Suprapubic skin (tissue), 4 donors: Measurements from ENCODE around the gene SPRED2. TPM values are rescaled to one million over a fixed set of nuclear protein-coding genes. Genes with fewer than 3 reads are reported as not detected.

ENCODE experiments used
- DNase-seq, 2 donors: peaks; one replicate each; pipeline ENCODE4 v3.0.0-alpha.2; 2019; ENCODE audit warnings: low spot score in 2 of 2
- H3K27ac ChIP-seq: fragments of 200-600 bp; sonication (generic); one replicate; pipeline ENCODE4 v1.5.1; 2019
- H3K27me3 ChIP-seq: fragments of 200-600 bp; sonication (generic); one replicate; pipeline ENCODE4 v1.5.1; 2019
- H3K36me3 ChIP-seq: fragments of 200-600 bp; sonication (generic); one replicate; pipeline ENCODE4 v1.5.1; 2019
- H3K4me1 ChIP-seq: fragments of 200-600 bp; sonication (generic); one replicate; pipeline ENCODE4 v1.5.1; 2019
- H3K4me3 ChIP-seq: fragments of 200-600 bp; sonication (generic); one replicate; pipeline ENCODE4 v1.5.1; 2019; ENCODE audit warnings: mild to moderate bottlenecking
- H3K9me3 ChIP-seq: fragments of 200-600 bp; sonication (generic); one replicate; pipeline ENCODE4 v1.5.1; 2019
- CTCF ChIP-seq, 2 donors: fragments of 200-600 bp in 1 of 2; fragments of 450-650 bp in 1 of 2; sonication (generic) in 1 of 2; IDR thresholded peaks; one replicate each; pipeline ENCODE4 v1.5.1; 2016 to 2019; ENCODE audit warnings: antibody characterized with exemption in 2 of 2, mild to moderate bottlenecking in 1 of 2, moderate library complexity in 1 of 2
- EP300 ChIP-seq: sonication (generic); formaldehyde crosslinking; IDR thresholded peaks from one replicate; pipeline ENCODE4 v1.6.1; 2017; ENCODE audit warnings: antibody characterized with exemption
- POLR2A ChIP-seq, 2 donors: fragments of 450-650 bp; IDR thresholded peaks; one replicate each; pipeline ENCODE4 v1.6.1; 2017; ENCODE audit warnings: antibody characterized with exemption in 2 of 2, mild to moderate bottlenecking in 2 of 2, moderate library complexity in 2 of 2
- POLR2AphosphoS5 ChIP-seq, 3 donors: sonication (generic); formaldehyde crosslinking; IDR thresholded peaks; one replicate each; pipeline ENCODE4 v1.6.1; 2017; ENCODE audit warnings: antibody characterized with exemption in 3 of 3
- WGBS: methylation state at CpG from one replicate; pipeline ENCODE4 v1.1.5; 2018; 5-methylcytosine and 5-hydroxymethylcytosine counted together
- total RNA-seq, 4 donors: library from RNA; depleted of rRNA; stranded (reverse); fragments of >200 nt; gene quantifications; one replicate each; pipeline ENCODE4 v1.1.0, GENCODE V29; 2016

The SPRED2 gene
- total RNA-seq, 4 donors from 2014 or later: 17.8 to 27.5 (median 18.7) TPM

GRCh38 chr2:65374999-65375398, 57.4 kb downstream of the SPRED2 start:
- Histone ChIP-seq H3K27ac (no peak overlapping the region), H3K4me3 (no peak overlapping the region), H3K4me1 (peaks cover 19% of the 10 kb centered on the region), H3K36me3 (no peaks in the 10 kb centered on the region), H3K9me3 (no peaks in the 10 kb centered on the region), H3K27me3 (no peaks in the 10 kb centered on the region)
- WGBS: 90% methylated on average over 4 of the region's 4 CpGs
- TF ChIP-seq POLR2AphosphoS5 (IDR thresholded peaks at IDR 0.05): no peak
- no peak for TF ChIP-seq CTCF (IDR thresholded peaks at IDR 0.05)
- TF ChIP-seq EP300: no peak
- TF ChIP-seq POLR2A (IDR thresholded peaks at IDR 0.05): no peak
- DNase-seq: no peak

- Histone ChIP-seq H3K4me3 (no peak overlapping the region), H3K27me3 (no peaks in the 10 kb centered on the region), H3K36me3 (no peaks in the 10 kb centered on the region), H3K9me3 (no peaks in the 10 kb centered on the region), H3K4me1 (peaks cover 19% of the 10 kb centered on the region), H3K27ac (no peak overlapping the region)
- TF ChIP-seq POLR2AphosphoS5 (IDR thresholded peaks at IDR 0.05): no peak
- no peak for TF ChIP-seq POLR2A (IDR thresholded peaks at IDR 0.05)
- no peak for TF ChIP-seq EP300
- no peak for TF ChIP-seq CTCF (IDR thresholded peaks at IDR 0.05)
- WGBS: 79% methylated on average over 3 of the region's 3 CpGs
- DNase-seq: no peak
These were observed 57.8 kb downstream of the SPRED2 start for GRCh38 chr2:65374575-65374974.

GRCh38 chr2:65373365-65373918, 59.0 kb downstream of the SPRED2 start:
- TF ChIP-seq POLR2A (IDR thresholded peaks at IDR 0.05): no peak
- no peaks in the 10 kb centered on the region for H3K36me3 ChIP-seq
- peaks cover 19% of the 10 kb centered on the region for H3K4me1 ChIP-seq
- H3K9me3 ChIP-seq: no peaks in the 10 kb centered on the region
- no peak for DNase-seq
- no peak overlapping the region for H3K27ac ChIP-seq
- 86% methylated on average over 1 of the region's 1 CpG for WGBS
- no peaks in the 10 kb centered on the region for H3K27me3 ChIP-seq
- no peak overlapping the region for H3K4me3 ChIP-seq

- TF ChIP-seq EP300 (no peak), POLR2AphosphoS5 (IDR thresholded peaks at IDR 0.05) (no peak), CTCF (IDR thresholded peaks at IDR 0.05) (no peak), POLR2A (IDR thresholded peaks at IDR 0.05) (no peak)
- no peak overlapping the region for H3K4me3 ChIP-seq
- H3K4me1 ChIP-seq: peaks cover 24% of the 10 kb centered on the region
- WGBS: 94% methylated on average over 1 of the region's 1 CpG
- H3K27me3 ChIP-seq: no peaks in the 10 kb centered on the region
- no peak for DNase-seq
- H3K27ac ChIP-seq: no peak overlapping the region
- H3K36me3 ChIP-seq: no peaks in the 10 kb centered on the region
- H3K9me3 ChIP-seq: no peaks in the 10 kb centered on the region
These were observed 59.8 kb downstream of the SPRED2 start for GRCh38 chr2:65372619-65373018.

- TF ChIP-seq POLR2AphosphoS5 (IDR thresholded peaks at IDR 0.05): no peak
- TF ChIP-seq CTCF (IDR thresholded peaks at IDR 0.05): no peak
- TF ChIP-seq POLR2A (IDR thresholded peaks at IDR 0.05): no peak
- no peak for TF ChIP-seq EP300
- Histone ChIP-seq H3K9me3 (no peaks in the 10 kb centered on the region), H3K4me3 (no peak overlapping the region), H3K36me3 (no peaks in the 10 kb centered on the region), H3K4me1 (peaks cover 38% of the 10 kb centered on the region), H3K27me3 (no peaks in the 10 kb centered on the region), H3K27ac (no peak overlapping the region)
- WGBS: 82% methylated on average over 4 of the region's 4 CpGs
- DNase-seq: no peak
These were observed 61.3 kb downstream of the SPRED2 start for GRCh38 chr2:65371074-65371434.
